Colonic mucosa (tissue), 4 donors: ENCODE measurements around the gene B3GNT2. TPM values are rescaled to one million over a fixed set of nuclear protein-coding genes. Genes with fewer than 3 reads are reported as not detected.

ENCODE experiments used
- DNase-seq: peaks from one replicate; pipeline ENCODE4 v3.0.0-alpha.2; 2020
- H3K27ac ChIP-seq: fragments of 200-600 bp; one replicate; pipeline ENCODE4 v1.8.0; 2021
- H3K27me3 ChIP-seq: fragments of 200-600 bp; one replicate; pipeline ENCODE4 v1.8.0; 2021
- H3K36me3 ChIP-seq: fragments of 200-600 bp; one replicate; pipeline ENCODE4 v1.8.0; 2021
- H3K4me1 ChIP-seq: fragments of 200-600 bp; one replicate; pipeline ENCODE4 v1.8.0; 2021; ENCODE audit warnings: mild to moderate bottlenecking
- H3K4me3 ChIP-seq: fragments of 200-600 bp; one replicate; pipeline ENCODE4 v1.8.0; 2021
- H3K9ac ChIP-seq, 2 donors: one replicate each; pipeline ENCODE4 v1.7.0; 2013; ENCODE audit warnings: control low read depth in 2 of 2, low read depth in 2 of 2, low read length in 2 of 2
- H3K9me3 ChIP-seq: fragments of 200-600 bp; one replicate; pipeline ENCODE4 v1.8.0; 2021
- CTCF ChIP-seq: fragments of 200-600 bp; IDR thresholded peaks from one replicate; pipeline ENCODE4 v1.8.0; 2022; ENCODE audit warnings: antibody characterized with exemption, mild to moderate bottlenecking
- intact Hi-C: fragments of 100-400 bp; cut with DNase I; formaldehyde crosslinking; loops from one replicate; pipeline ENCODE4 v1.14.1; 2022
- total RNA-seq, 2 donors: library from RNA; stranded (reverse); fragmentation: NEBNext Ultra II Directional in 1 of 2; extraction: Animal tissue kit (Norgen Biotek cat#: 25700) in 1 of 2; gene quantifications; one replicate each; pipeline ENCODE4 v1.2.1, GENCODE V29; 2021
- donor health status: healthy.
- donor health status: DM: no; HTN: no; CAD: no.
- donor health status: DM: no; HTN: no; CAD: no.

The B3GNT2 gene
- total RNA-seq, 2 donors from 2014 or later: 20.1 to 55.7 TPM

GRCh38 chr2:62231541-62231940 is 35.6 kb downstream of the B3GNT2 start:
- no peak overlapping the region for H3K27ac ChIP-seq
- TF ChIP-seq CTCF: no peak
- H3K9me3 ChIP-seq: no peaks in the 10 kb centered on the region
- intact Hi-C loops: no loop called here
- no peaks in the 10 kb centered on the region for H3K36me3 ChIP-seq
- H3K9ac ChIP-seq: no peak overlapping the region
- no peak for DNase-seq
- H3K27me3 ChIP-seq: no peaks in the 10 kb centered on the region
- no peak overlapping the region for H3K4me3 ChIP-seq
- no peaks in the 10 kb centered on the region for H3K4me1 ChIP-seq

DNA sequence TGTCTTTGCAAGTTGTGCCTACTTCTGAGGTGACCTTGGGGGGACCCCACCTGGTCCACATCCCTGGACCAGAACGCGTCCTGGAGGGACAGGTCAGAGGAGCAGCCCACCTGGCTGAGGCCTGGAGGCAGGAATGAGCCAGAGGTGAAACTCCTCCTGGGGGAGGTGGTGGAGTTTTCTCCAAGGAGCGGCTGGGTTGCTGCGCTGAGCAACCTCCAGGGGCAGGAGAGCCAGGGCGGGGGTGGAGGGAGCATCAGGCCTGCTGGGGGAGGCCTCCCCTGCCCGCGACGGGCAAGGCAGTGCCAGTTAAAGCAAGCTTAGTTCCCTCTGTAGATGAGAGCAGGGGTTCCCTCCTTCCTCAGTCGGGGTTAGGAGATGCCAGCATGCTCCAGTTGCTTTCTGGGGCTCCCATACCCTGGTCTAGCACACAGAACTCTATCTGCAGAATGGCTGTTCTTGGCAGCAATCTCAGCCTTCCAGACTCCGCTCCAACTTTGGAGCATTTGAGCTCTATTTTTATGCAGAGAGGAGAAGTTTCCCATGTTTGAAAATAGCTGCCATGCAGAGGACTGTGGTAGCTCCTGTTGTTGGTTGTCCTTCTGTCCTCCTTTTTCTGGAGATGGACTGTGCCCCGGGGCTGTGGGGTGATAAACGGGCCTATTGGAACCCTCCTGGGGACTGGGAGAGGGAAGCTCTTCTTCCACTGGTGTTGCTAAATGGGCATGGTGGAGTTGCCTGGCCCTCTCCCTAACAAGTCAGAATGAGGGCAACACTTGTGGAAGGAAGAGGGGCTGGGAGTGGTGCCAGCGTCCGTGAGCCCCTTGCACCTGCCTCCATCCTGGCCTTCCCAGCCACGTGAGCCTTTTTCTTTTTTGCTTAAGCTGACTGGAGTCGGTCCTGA is 39.1 kb downstream of the B3GNT2 start:
- H3K9ac ChIP-seq: no peak overlapping the region
- no peak for DNase-seq
- H3K27me3 ChIP-seq: no peaks in the 10 kb centered on the region
- intact Hi-C loops: no loop called here
- H3K4me3 ChIP-seq: no peak overlapping the region
- H3K4me1 ChIP-seq: no peaks in the 10 kb centered on the region
- no peaks in the 10 kb centered on the region for H3K36me3 ChIP-seq
- H3K27ac ChIP-seq: no peak overlapping the region
- no peaks in the 10 kb centered on the region for H3K9me3 ChIP-seq
- TF ChIP-seq CTCF: no peak

GRCh38 chr2:62236499-62236898 is 40.6 kb downstream of the B3GNT2 start:
- no peaks in the 10 kb centered on the region for H3K4me1 ChIP-seq
- no peak for TF ChIP-seq CTCF
- H3K27me3 ChIP-seq: no peaks in the 10 kb centered on the region
- no peaks in the 10 kb centered on the region for H3K9me3 ChIP-seq
- no peak overlapping the region for H3K27ac ChIP-seq
- intact Hi-C loops: no loop called here
- no peak overlapping the region for H3K4me3 ChIP-seq
- DNase-seq: no peak
- H3K9ac ChIP-seq: no peak overlapping the region
- H3K36me3 ChIP-seq: no peaks in the 10 kb centered on the region

GRCh38 chr2:62238236-62238635 is 42.3 kb downstream of the B3GNT2 start:
- H3K27ac ChIP-seq: no peak overlapping the region
- H3K9ac ChIP-seq: no peak overlapping the region
- intact Hi-C loops: no loop called here
- no peak for TF ChIP-seq CTCF
- H3K9me3 ChIP-seq: no peaks in the 10 kb centered on the region
- no peaks in the 10 kb centered on the region for H3K27me3 ChIP-seq
- H3K36me3 ChIP-seq: no peaks in the 10 kb centered on the region
- no peaks in the 10 kb centered on the region for H3K4me1 ChIP-seq
- DNase-seq: no peak
- no peak overlapping the region for H3K4me3 ChIP-seq

GRCh38 chr2:62240546-62240945 is 44.6 kb downstream of the B3GNT2 start:
- Histone ChIP-seq H3K27ac (no peak overlapping the region), H3K4me3 (no peak overlapping the region), H3K36me3 (no peaks in the 10 kb centered on the region), H3K9me3 (no peaks in the 10 kb centered on the region), H3K27me3 (no peaks in the 10 kb centered on the region), H3K9ac (no peak overlapping the region), H3K4me1 (no peaks in the 10 kb centered on the region)
- no peak for DNase-seq
- no peak for TF ChIP-seq CTCF
- intact Hi-C loops: no loop called here
